ENCODE data around the gene CHAD. TPM values are rescaled to one million over a fixed set of nuclear protein-coding genes. Genes with fewer than 3 reads are reported as not detected.

The CHAD gene
- total and polyA plus RNA-seq, 2 donors (not counting 1 experiment from before 2014, with no cell fraction given) = 3.5 to 4.4 TPM

- H3K4me3 ChIP-seq (ENCODE audit: control extremely low read depth in 1 of 5, extremely low read depth in 1 of 5, insufficient read depth in 1 of 5, low read depth in 2 of 5, low read length in 4 of 5) = no peak overlapping the region
- H3K4me2 ChIP-seq (replicated peaks; ENCODE audit: low read depth, low read length, poor library complexity, severe bottlenecking) = no peak overlapping the region
- no peaks in the 10 kb centered on the region for H4K20me1 ChIP-seq (ENCODE audit: control insufficient read depth, insufficient read depth, low read length, poor library complexity, severe bottlenecking)
- TF ChIP-seq EZH2 (IDR thresholded peaks at IDR 0.05; ENCODE audit: borderline replicate concordance, insufficient read depth, low read depth, low read length, poor library complexity, severe bottlenecking) = no peak
- TF ChIP-seq, protein P1, sequence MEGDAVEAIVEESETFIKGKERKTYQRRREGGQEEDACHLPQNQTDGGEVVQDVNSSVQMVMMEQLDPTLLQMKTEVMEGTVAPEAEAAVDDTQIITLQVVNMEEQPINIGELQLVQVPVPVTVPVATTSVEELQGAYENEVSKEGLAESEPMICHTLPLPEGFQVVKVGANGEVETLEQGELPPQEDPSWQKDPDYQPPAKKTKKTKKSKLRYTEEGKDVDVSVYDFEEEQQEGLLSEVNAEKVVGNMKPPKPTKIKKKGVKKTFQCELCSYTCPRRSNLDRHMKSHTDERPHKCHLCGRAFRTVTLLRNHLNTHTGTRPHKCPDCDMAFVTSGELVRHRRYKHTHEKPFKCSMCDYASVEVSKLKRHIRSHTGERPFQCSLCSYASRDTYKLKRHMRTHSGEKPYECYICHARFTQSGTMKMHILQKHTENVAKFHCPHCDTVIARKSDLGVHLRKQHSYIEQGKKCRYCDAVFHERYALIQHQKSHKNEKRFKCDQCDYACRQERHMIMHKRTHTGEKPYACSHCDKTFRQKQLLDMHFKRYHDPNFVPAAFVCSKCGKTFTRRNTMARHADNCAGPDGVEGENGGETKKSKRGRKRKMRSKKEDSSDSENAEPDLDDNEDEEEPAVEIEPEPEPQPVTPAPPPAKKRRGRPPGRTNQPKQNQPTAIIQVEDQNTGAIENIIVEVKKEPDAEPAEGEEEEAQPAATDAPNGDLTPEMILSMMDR (IDR thresholded peaks at IDR 0.05) = no peak
- CTCF ChIA-PET = interaction anchor here (1.5 to 1.6 kb wide), 2 partner anchors 12 to 49 kb away, joined by 3 read pairs; partner anchors contain the start of gene LRRC59
- H3K79me2 ChIP-seq (ENCODE audit: control insufficient read depth, insufficient read depth, low read length) = peaks cover 23% of the 10 kb centered on the region
- no peaks in the 10 kb centered on the region for H3K27me3 ChIP-seq (replicated peaks in 1 of 4; ENCODE audit: control extremely low read depth in 1 of 4, control insufficient read depth in 3 of 4, insufficient read depth in 4 of 4, low read length in 3 of 4)
- H3K9ac ChIP-seq (ENCODE audit: low read length) = no peak overlapping the region
- POLR2A ChIA-PET = interaction anchor here (1.4 kb wide), 1 partner anchor 48 kb away, joined by 3 read pairs; the partner anchor contains the start of gene LRRC59
- no peak overlapping the region for H3K4me3 Mint-ChIP-seq
- intact Hi-C loops (cut with micrococcal nuclease) = no loop called here
- DNase-seq (no peak), ATAC-seq (ENCODE audit: low read depth) (no peak)
- H3K9me3 ChIP-seq (ENCODE audit: control extremely low read depth in 1 of 3, control insufficient read depth in 2 of 3, insufficient read depth in 1 of 3, low read length in 2 of 3) = no peaks in the 10 kb centered on the region
- H2AFZ ChIP-seq (ENCODE audit: insufficient read depth, low read depth, low read length, poor library complexity, severe bottlenecking) = no peak overlapping the region
- no peak overlapping the region for H3K27ac Mint-ChIP-seq
- no peak overlapping the region for H3K27ac ChIP-seq (ENCODE audit: low read length in 2 of 2)
- no peaks in the 10 kb centered on the region for H3K4me1 Mint-ChIP-seq
- no peaks in the 10 kb centered on the region for H3K9me3 Mint-ChIP-seq (ENCODE audit: insufficient read depth)
- H3K36me3 ChIP-seq (replicated peaks in 1 of 2; ENCODE audit: control extremely low read depth in 1 of 2, control insufficient read depth in 1 of 2, extremely low read depth in 1 of 2, insufficient read depth in 2 of 2, low read length in 1 of 2) = peaks cover 0 to 2% of the 10 kb centered on the region in 2 experiments
- H3K27me3 Mint-ChIP-seq = no peaks in the 10 kb centered on the region
- no peaks in the 10 kb centered on the region for H3K4me1 ChIP-seq (ENCODE audit: control insufficient read depth in 2 of 2, insufficient read depth in 2 of 2, low read length in 2 of 2)
- 95% methylated on average over 5 of the region's 6 CpGs for WGBS (ENCODE audit: insufficient coverage)
Measured at GRCh38 chr17:50444841-50445715, 23.6 kb downstream of the CHAD start.

- no peaks in the 10 kb centered on the region for H3K9me3 Mint-ChIP-seq (ENCODE audit: insufficient read depth)
- DNase-seq (no peak), ATAC-seq (ENCODE audit: low read depth) (no peak)
- no peak overlapping the region for H3K9ac ChIP-seq (ENCODE audit: low read length)
- no peak overlapping the region for H3K4me2 ChIP-seq (replicated peaks; ENCODE audit: low read depth, low read length, poor library complexity, severe bottlenecking)
- H4K20me1 ChIP-seq (ENCODE audit: control insufficient read depth, insufficient read depth, low read length, poor library complexity, severe bottlenecking) = no peaks in the 10 kb centered on the region
- TF ChIP-seq EZH2 (IDR thresholded peaks at IDR 0.05; ENCODE audit: borderline replicate concordance, insufficient read depth, low read depth, low read length, poor library complexity, severe bottlenecking) = no peak
- TF ChIP-seq, protein P1 (IDR thresholded peaks at IDR 0.05) = no peak
- H3K27me3 Mint-ChIP-seq = no peaks in the 10 kb centered on the region
- H3K79me2 ChIP-seq (ENCODE audit: control insufficient read depth, insufficient read depth, low read length) = peaks cover 38% of the 10 kb centered on the region
- peaks cover 0 to 2% of the 10 kb centered on the region in 2 experiments for H3K36me3 ChIP-seq (replicated peaks in 1 of 2; ENCODE audit: control extremely low read depth in 1 of 2, control insufficient read depth in 1 of 2, extremely low read depth in 1 of 2, insufficient read depth in 2 of 2, low read length in 1 of 2)
- intact Hi-C loops (cut with micrococcal nuclease) = no loop called here
- H3K4me3 ChIP-seq (ENCODE audit: control extremely low read depth in 1 of 5, extremely low read depth in 1 of 5, insufficient read depth in 1 of 5, low read depth in 2 of 5, low read length in 4 of 5) = no peak overlapping the region
- no peaks in the 10 kb centered on the region for H3K4me1 ChIP-seq (ENCODE audit: control insufficient read depth in 2 of 2, insufficient read depth in 2 of 2, low read length in 2 of 2)
- H2AFZ ChIP-seq (ENCODE audit: insufficient read depth, low read depth, low read length, poor library complexity, severe bottlenecking) = no peak overlapping the region
- H3K4me1 Mint-ChIP-seq = no peaks in the 10 kb centered on the region
- H3K27me3 ChIP-seq (replicated peaks in 1 of 4; ENCODE audit: control extremely low read depth in 1 of 4, control insufficient read depth in 3 of 4, insufficient read depth in 4 of 4, low read length in 3 of 4) = no peaks in the 10 kb centered on the region
- H3K27ac Mint-ChIP-seq = no peak overlapping the region
- no peak overlapping the region for H3K27ac ChIP-seq (ENCODE audit: low read length in 2 of 2)
- CTCF ChIA-PET = no interaction called here
- POLR2A ChIA-PET = interaction anchor here (1.4 kb wide), 1 partner anchor 46 kb away, joined by 3 read pairs; the partner anchor contains the start of gene LRRC59
- H3K4me3 Mint-ChIP-seq = no peak overlapping the region
- 100% methylated on average over 1 of the region's 3 CpGs for WGBS (ENCODE audit: insufficient coverage)
- H3K9me3 ChIP-seq (ENCODE audit: control extremely low read depth in 1 of 3, control insufficient read depth in 2 of 3, insufficient read depth in 1 of 3, low read length in 2 of 3) = no peaks in the 10 kb centered on the region
Measured at GRCh38 chr17:50443505-50443974, 25.1 kb downstream of the CHAD start.
